OCI-LY3 (cell line): ENCODE results near the gene NDUFV3.

ENCODE experiments used
- EZH2phosphoT487 ChIP-seq: fragments of 200-600 bp; shearing (Covaris generic); IDR thresholded peaks from 2 replicates; pipeline ENCODE4 v1.6.1; 2018; ENCODE audit warnings: antibody characterized with exemption, mixed run types, low read depth
- TF ChIP-seq, protein P1 (sequence below): fragments of 200-600, 300-600 bp; sonication (generic); IDR thresholded peaks from 2 replicates; pipeline ENCODE4 v1.5.1; 2014; ENCODE audit warnings: antibody characterized with exemption, low read length, low read depth

DNA sequence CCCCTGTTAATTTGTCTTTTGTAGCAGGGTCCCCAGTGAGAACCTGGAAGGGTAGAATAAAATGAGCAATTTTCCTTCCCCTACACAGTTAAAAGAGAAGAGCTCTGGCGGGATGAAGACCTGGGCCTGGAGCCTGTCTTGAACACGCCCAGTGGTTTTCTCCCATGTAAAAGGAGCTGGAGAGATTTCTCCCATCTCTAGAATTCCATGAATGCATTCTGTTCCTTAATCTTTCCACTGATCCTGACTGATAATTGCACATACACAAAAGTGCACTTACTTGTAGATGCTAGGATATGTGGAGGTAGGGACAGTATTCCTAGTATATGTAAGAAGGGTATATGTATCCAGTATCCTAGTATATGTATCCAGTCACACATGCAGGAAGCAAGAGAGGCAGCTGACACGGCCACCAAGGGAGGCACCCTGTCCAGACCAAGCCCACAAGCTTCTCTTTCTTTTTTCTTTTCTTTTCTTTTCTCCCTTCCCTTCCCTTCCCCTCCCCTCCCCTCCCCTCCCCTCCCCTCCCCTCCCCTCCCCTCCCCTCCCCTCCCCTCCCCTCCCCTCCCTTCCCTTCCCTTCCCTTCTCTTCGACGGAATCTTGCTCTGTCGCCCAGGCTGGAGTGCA is 69.4 kb downstream of the NDUFV3 start:
- no peak for TF ChIP-seq EZH2phosphoT487
- TF ChIP-seq, protein P1, sequence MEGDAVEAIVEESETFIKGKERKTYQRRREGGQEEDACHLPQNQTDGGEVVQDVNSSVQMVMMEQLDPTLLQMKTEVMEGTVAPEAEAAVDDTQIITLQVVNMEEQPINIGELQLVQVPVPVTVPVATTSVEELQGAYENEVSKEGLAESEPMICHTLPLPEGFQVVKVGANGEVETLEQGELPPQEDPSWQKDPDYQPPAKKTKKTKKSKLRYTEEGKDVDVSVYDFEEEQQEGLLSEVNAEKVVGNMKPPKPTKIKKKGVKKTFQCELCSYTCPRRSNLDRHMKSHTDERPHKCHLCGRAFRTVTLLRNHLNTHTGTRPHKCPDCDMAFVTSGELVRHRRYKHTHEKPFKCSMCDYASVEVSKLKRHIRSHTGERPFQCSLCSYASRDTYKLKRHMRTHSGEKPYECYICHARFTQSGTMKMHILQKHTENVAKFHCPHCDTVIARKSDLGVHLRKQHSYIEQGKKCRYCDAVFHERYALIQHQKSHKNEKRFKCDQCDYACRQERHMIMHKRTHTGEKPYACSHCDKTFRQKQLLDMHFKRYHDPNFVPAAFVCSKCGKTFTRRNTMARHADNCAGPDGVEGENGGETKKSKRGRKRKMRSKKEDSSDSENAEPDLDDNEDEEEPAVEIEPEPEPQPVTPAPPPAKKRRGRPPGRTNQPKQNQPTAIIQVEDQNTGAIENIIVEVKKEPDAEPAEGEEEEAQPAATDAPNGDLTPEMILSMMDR, result no peak
